Measurements from ENCODE around the gene CDKAL1. TPM values are rescaled to one million over a fixed set of nuclear protein-coding genes. Genes with fewer than 3 reads are reported as not detected.
A peak's percentile ranks its signal among the peaks of the same experiment; 100 is the strongest.
"Not testable (repeated sequence)": the region's sequence is repeated elsewhere in the genome, so short reads cannot be mapped to it uniquely, and the experiment has no call there.

Gene CDKAL1
- total RNA-seq, 1 donor from 2014 or later, result 39.6 TPM

DNA sequence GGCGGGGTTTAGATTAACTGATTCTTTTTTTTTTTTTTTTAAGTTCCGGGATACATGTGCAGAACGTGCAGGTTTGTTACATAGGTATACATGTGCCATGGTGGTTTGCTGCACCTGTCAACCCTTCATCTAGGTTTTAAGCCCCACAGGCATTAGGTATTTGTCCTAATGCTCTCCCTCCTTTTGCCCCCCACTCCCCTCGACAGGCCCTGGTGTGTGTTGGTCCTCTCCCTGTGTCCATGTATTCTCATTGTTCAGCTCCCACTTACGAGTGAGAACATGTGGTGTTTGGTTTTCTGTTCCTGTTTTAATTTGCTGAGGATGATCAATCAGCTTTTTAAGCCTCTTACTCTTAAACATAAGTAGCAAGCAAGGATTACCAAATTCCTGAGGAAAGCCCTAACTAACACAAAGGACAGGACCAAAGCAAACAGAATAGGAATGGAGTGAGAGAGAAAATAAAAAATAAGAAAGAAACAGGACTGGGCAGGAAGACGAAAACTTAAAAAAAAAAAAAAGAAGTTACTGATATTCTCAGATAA, 558.0 kb downstream of the CDKAL1 start:
- not testable (repeated sequence) for H3K4me3 ChIP-seq; H3K27me3 Mint-ChIP-seq (ENCODE audit: insufficient read depth, low read depth); H3K9ac ChIP-seq; H2AFZ ChIP-seq (replicated peaks); H3K4me3 Mint-ChIP-seq; H3K79me2 ChIP-seq (ENCODE audit: low read depth); H3K9me3 Mint-ChIP-seq; H3K36me3 ChIP-seq; H3K27me3 ChIP-seq; H3K36me3 Mint-ChIP-seq; H3K9me3 ChIP-seq (ENCODE audit: low read depth); H4K20me1 ChIP-seq (ENCODE audit: low read depth)
- H3K27ac Mint-ChIP-seq, result peak overlapping the region; percentile 19
- H3F3A ChIP-seq (ENCODE audit: low read depth), result peaks cover 25% of the 10 kb centered on the region
- H3K27ac ChIP-seq, result peak overlapping the region; percentile 79
- peak overlapping the region; percentile 53 for H3K4me2 ChIP-seq
- peak; percentile 61 for TF ChIP-seq EZH2phosphoT487 (IDR thresholded peaks at IDR 0.05)
- H3K4me1 Mint-ChIP-seq, result peaks cover 15% of the 10 kb centered on the region
- DNase-seq (ENCODE audit: low spot score), result peak; percentile 61
- peaks cover 23% of the 10 kb centered on the region for H3K4me1 ChIP-seq

DNA sequence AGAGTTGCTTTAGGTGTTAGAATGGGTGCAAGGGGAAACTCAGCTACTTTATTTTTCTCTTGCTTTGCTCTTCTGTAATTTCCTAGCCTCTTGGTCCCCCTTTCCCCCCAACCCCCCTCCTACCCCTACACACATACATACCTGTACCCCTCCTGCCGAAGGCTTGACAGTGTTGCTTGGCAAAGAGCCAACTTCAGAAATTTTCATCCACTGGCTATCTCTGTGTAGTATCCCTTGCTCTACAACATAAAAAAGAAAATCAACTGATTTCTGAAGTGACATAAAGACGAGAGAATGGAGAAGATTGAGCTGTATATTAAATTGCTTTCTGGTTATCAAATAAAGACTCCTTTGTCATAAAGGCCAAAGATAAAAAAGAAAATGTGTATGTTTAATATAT, 561.2 kb downstream of the CDKAL1 start:
- no peak overlapping the region for H3K4me3 ChIP-seq
- H3K4me2 ChIP-seq, result no peak overlapping the region
- TF ChIP-seq EZH2phosphoT487 (IDR thresholded peaks at IDR 0.05) (no peak), EZH2 (IDR thresholded peaks at IDR 0.05) (no peak)
- TF ChIP-seq, protein P1, sequence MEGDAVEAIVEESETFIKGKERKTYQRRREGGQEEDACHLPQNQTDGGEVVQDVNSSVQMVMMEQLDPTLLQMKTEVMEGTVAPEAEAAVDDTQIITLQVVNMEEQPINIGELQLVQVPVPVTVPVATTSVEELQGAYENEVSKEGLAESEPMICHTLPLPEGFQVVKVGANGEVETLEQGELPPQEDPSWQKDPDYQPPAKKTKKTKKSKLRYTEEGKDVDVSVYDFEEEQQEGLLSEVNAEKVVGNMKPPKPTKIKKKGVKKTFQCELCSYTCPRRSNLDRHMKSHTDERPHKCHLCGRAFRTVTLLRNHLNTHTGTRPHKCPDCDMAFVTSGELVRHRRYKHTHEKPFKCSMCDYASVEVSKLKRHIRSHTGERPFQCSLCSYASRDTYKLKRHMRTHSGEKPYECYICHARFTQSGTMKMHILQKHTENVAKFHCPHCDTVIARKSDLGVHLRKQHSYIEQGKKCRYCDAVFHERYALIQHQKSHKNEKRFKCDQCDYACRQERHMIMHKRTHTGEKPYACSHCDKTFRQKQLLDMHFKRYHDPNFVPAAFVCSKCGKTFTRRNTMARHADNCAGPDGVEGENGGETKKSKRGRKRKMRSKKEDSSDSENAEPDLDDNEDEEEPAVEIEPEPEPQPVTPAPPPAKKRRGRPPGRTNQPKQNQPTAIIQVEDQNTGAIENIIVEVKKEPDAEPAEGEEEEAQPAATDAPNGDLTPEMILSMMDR (IDR thresholded peaks at IDR 0.05), result no peak
- H3F3A ChIP-seq (ENCODE audit: low read depth), result peaks cover 56% of the 10 kb centered on the region
- Mint-ChIP-seq H3K27ac (no peak overlapping the region), H3K27me3 (ENCODE audit: insufficient read depth, low read depth) (no peaks in the 10 kb centered on the region), H3K4me3 (no peak overlapping the region), H3K9me3 (no peaks in the 10 kb centered on the region), H3K4me1 (peaks cover 40% of the 10 kb centered on the region), H3K36me3 (peaks cover 2% of the 10 kb centered on the region)
- H3K27ac ChIP-seq, result no peak overlapping the region
- DNase-seq (ENCODE audit: low spot score), result no peak
- no peaks in the 10 kb centered on the region for H3K27me3 ChIP-seq
- no peaks in the 10 kb centered on the region for H3K36me3 ChIP-seq
- H3K9ac ChIP-seq, result no peak overlapping the region
- no peaks in the 10 kb centered on the region for H3K9me3 ChIP-seq (ENCODE audit: low read depth)
- no peaks in the 10 kb centered on the region for H3K79me2 ChIP-seq (ENCODE audit: low read depth)
- H3K4me1 ChIP-seq, result peaks cover 53% of the 10 kb centered on the region
- H4K20me1 ChIP-seq (ENCODE audit: low read depth), result no peaks in the 10 kb centered on the region
- no peak overlapping the region for H2AFZ ChIP-seq (replicated peaks)

DNA sequence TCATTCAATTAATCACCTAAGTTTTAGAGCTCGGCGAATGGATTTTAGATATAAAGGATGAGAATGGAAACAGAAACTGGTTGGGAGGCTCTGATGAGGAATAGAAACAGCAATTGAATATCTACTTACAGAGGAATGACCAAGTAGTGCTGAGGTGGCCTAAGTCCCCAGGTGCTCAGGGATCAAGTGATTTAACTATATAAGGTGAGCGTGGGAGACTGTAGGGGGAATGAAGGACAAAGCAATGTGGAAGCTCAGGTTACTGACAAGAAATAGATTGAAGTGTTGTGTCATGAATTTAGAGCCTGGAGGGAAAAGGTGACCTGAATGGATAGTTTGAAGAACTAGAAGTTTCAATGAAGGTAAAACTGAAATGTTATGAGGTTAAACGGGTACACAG, 563.9 kb downstream of the CDKAL1 start:
- Histone ChIP-seq H3K27ac (peak overlapping the region; percentile 87), H3K36me3 (no peaks in the 10 kb centered on the region), H3K9ac (no peak overlapping the region), H3K79me2 (ENCODE audit: low read depth) (no peaks in the 10 kb centered on the region), H3K4me1 (peaks cover 54% of the 10 kb centered on the region), H3F3A (ENCODE audit: low read depth) (peaks cover 33% of the 10 kb centered on the region), H3K27me3 (no peaks in the 10 kb centered on the region), H3K9me3 (ENCODE audit: low read depth) (no peaks in the 10 kb centered on the region), H4K20me1 (ENCODE audit: low read depth) (no peaks in the 10 kb centered on the region), H3K4me3 (peak overlapping the region; percentile 14), H3K4me2 (peak overlapping the region; percentile 63), H2AFZ (replicated peaks) (no peak overlapping the region)
- no peak overlapping the region for H3K27ac Mint-ChIP-seq
- H3K4me1 Mint-ChIP-seq, result peaks cover 46% of the 10 kb centered on the region
- no peaks in the 10 kb centered on the region for H3K9me3 Mint-ChIP-seq
- H3K27me3 Mint-ChIP-seq (ENCODE audit: insufficient read depth, low read depth), result no peaks in the 10 kb centered on the region
- H3K36me3 Mint-ChIP-seq, result peaks cover 2% of the 10 kb centered on the region
- H3K4me3 Mint-ChIP-seq, result no peak overlapping the region
- DNase-seq (ENCODE audit: low spot score), result no peak
- TF ChIP-seq, protein P1 (IDR thresholded peaks at IDR 0.05), result no peak
- TF ChIP-seq EZH2 (IDR thresholded peaks at IDR 0.05), result no peak
- no peak for TF ChIP-seq EZH2phosphoT487 (IDR thresholded peaks at IDR 0.05)

DNA sequence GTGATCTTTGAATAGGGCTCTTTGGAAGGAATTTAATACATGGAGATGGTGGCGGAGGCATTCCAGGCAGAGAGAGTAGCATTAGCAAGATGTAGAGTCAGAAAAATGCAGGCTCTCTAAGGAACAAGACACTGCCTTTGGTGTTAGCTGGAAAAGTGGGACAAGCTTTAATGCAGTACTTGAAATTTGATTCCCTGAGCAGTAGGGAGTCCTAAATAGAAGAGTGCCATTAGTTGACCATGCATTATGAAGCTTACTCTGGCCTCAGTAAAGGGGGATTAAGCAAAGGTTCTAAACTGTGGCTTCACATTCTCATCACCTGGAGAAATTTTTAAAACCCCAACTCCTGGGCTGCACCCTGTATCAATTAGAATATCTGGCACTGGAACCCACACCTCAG, 564.5 kb downstream of the CDKAL1 start:
- Mint-ChIP-seq H3K9me3 (no peaks in the 10 kb centered on the region), H3K36me3 (no peaks in the 10 kb centered on the region), H3K4me1 (peaks cover 43% of the 10 kb centered on the region), H3K27me3 (ENCODE audit: insufficient read depth, low read depth) (no peaks in the 10 kb centered on the region), H3K27ac (peak overlapping the region; percentile 69), H3K4me3 (peak overlapping the region; percentile 19)
- TF ChIP-seq EZH2phosphoT487 (IDR thresholded peaks at IDR 0.05), result no peak
- TF ChIP-seq, protein P1 (IDR thresholded peaks at IDR 0.05), result no peak
- no peak for TF ChIP-seq EZH2 (IDR thresholded peaks at IDR 0.05)
- H3K79me2 ChIP-seq (ENCODE audit: low read depth), result no peaks in the 10 kb centered on the region
- H3K9me3 ChIP-seq (ENCODE audit: low read depth), result no peaks in the 10 kb centered on the region
- peak overlapping the region; percentile 63 for H3K4me2 ChIP-seq
- peak overlapping the region; percentile 87 for H3K27ac ChIP-seq
- H3F3A ChIP-seq (ENCODE audit: low read depth), result peaks cover 31% of the 10 kb centered on the region
- H2AFZ ChIP-seq (replicated peaks), result no peak overlapping the region
- no peak overlapping the region for H3K9ac ChIP-seq
- no peak overlapping the region for H3K4me3 ChIP-seq
- H3K4me1 ChIP-seq, result peaks cover 53% of the 10 kb centered on the region
- H4K20me1 ChIP-seq (ENCODE audit: low read depth), result no peaks in the 10 kb centered on the region
- DNase-seq (ENCODE audit: low spot score), result peak; percentile 62
- no peaks in the 10 kb centered on the region for H3K27me3 ChIP-seq
- H3K36me3 ChIP-seq, result no peaks in the 10 kb centered on the region

All from neural progenitor cell (in vitro differentiated cells).